ENCODE data around the gene ZNF844. TPM values are rescaled to one million over a fixed set of nuclear protein-coding genes. Genes with fewer than 3 reads are reported as not detected.
A peak's percentile ranks its signal among the peaks of the same experiment; 100 is the strongest.

The ZNF844 gene
- total and polyA plus RNA-seq, 2 donors (not counting 1 experiment from before 2014, with no cell fraction given): 5.9 to 36.4 TPM

DNA sequence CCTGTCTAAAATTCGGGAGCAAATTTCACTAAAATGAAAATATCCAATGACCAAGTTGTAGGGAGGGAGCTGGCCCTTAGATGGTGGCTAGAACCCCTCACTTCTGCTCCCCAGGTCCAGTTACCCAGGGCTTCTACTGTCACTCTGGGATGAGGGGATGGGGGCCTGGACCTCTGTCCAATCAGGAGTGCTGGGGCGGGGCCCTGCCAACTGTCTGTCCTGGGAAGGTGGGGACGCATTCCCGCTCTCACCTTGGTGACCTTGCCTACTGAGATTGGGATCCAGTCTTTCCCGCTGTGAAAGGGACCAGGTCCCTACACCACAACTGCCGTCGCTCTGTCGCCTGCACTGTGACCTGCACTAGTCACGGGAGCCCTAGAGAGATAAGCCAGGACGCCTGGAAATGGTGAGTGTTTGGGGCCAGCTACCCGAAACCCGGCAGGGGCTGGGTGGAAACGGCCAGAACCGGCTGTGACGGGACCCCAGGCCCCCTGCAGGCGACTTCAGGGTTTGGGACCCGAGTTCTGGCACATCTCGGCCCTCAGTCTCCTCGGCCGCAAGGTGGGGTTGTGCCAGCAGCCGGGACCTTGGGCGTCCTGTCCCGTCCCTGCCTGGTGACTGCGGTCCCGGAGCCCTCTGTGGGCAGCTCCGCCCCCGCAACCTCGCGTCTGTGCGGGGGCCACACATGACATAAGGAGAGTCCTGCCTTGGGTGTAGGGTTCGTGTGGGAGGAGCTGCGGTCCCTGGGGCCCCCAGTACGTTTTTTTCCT is 52.9 kb downstream of the ZNF844 start:
- Histone ChIP-seq H3K27me3 (replicated peaks in 1 of 4; ENCODE audit: control extremely low read depth in 1 of 4, control insufficient read depth in 3 of 4, insufficient read depth in 4 of 4, low read length in 3 of 4) (no peaks in the 10 kb centered on the region), H2AFZ (ENCODE audit: insufficient read depth, low read depth, low read length, poor library complexity, severe bottlenecking) (no peak overlapping the region), H3K4me3 (ENCODE audit: control extremely low read depth in 1 of 5, extremely low read depth in 1 of 5, insufficient read depth in 1 of 5, low read depth in 2 of 5, low read length in 4 of 5) (no peak overlapping the region), H3K4me1 (ENCODE audit: control insufficient read depth in 2 of 2, insufficient read depth in 2 of 2, low read length in 2 of 2) (no peaks in the 10 kb centered on the region), H3K9me3 (ENCODE audit: control extremely low read depth in 1 of 3, control insufficient read depth in 2 of 3, insufficient read depth in 1 of 3, low read length in 2 of 3) (peaks cover 0 to 4% (median 0%) of the 10 kb centered on the region in 3 donors), H4K20me1 (ENCODE audit: control insufficient read depth, insufficient read depth, low read length, poor library complexity, severe bottlenecking) (no peaks in the 10 kb centered on the region), H3K27ac (ENCODE audit: low read length in 2 of 2) (no peak overlapping the region), H3K9ac (ENCODE audit: low read length) (no peak overlapping the region), H3K79me2 (ENCODE audit: control insufficient read depth, insufficient read depth, low read length) (no peaks in the 10 kb centered on the region), H3K4me2 (replicated peaks; ENCODE audit: low read depth, low read length, poor library complexity, severe bottlenecking) (no peak overlapping the region), H3K36me3 (replicated peaks in 1 of 2; ENCODE audit: control extremely low read depth in 1 of 2, control insufficient read depth in 1 of 2, extremely low read depth in 1 of 2, insufficient read depth in 2 of 2, low read length in 1 of 2) (no peaks in the 10 kb centered on the region)
- Mint-ChIP-seq H3K4me3 (no peak overlapping the region), H3K27ac (no peak overlapping the region), H3K27me3 (no peaks in the 10 kb centered on the region), H3K4me1 (no peaks in the 10 kb centered on the region), H3K9me3 (ENCODE audit: insufficient read depth) (peaks cover 3% of the 10 kb centered on the region)
- ATAC-seq (ENCODE audit: low read depth): no peak
- ChIA-PET POLR2A (no interaction called here), CTCF (interaction anchor here (0.6 kb wide), 1 partner anchor 86 kb away, joined by 4 read pairs; no protein-coding TSS in a partner anchor)
- no peak for TF ChIP-seq EZH2 (IDR thresholded peaks at IDR 0.05; ENCODE audit: borderline replicate concordance, insufficient read depth, low read depth, low read length, poor library complexity, severe bottlenecking)
- TF ChIP-seq, protein P1, sequence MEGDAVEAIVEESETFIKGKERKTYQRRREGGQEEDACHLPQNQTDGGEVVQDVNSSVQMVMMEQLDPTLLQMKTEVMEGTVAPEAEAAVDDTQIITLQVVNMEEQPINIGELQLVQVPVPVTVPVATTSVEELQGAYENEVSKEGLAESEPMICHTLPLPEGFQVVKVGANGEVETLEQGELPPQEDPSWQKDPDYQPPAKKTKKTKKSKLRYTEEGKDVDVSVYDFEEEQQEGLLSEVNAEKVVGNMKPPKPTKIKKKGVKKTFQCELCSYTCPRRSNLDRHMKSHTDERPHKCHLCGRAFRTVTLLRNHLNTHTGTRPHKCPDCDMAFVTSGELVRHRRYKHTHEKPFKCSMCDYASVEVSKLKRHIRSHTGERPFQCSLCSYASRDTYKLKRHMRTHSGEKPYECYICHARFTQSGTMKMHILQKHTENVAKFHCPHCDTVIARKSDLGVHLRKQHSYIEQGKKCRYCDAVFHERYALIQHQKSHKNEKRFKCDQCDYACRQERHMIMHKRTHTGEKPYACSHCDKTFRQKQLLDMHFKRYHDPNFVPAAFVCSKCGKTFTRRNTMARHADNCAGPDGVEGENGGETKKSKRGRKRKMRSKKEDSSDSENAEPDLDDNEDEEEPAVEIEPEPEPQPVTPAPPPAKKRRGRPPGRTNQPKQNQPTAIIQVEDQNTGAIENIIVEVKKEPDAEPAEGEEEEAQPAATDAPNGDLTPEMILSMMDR (IDR thresholded peaks at IDR 0.05): no peak
- DNase-seq: no peak
- 96% methylated on average over 29 of the region's 33 CpGs for WGBS (ENCODE audit: insufficient coverage)
- intact Hi-C loops (cut with micrococcal nuclease): no loop called here

- ChIA-PET POLR2A (interaction anchor here (0.7 kb wide), 1 partner anchor 790 kb away, joined by 8 read pairs; no protein-coding TSS in a partner anchor), CTCF (interaction anchor here (0.8 to 2.2 kb wide), 9 partner anchors 11 to 244 kb away, joined by 3 to 11 read pairs (median 4); partner anchors contain the start of gene ZNF20)
- Histone ChIP-seq H3K9me3 (ENCODE audit: control extremely low read depth in 1 of 3, control insufficient read depth in 2 of 3, insufficient read depth in 1 of 3, low read length in 2 of 3) (peaks cover 0 to 5% (median 4%) of the 10 kb centered on the region in 3 donors), H4K20me1 (ENCODE audit: control insufficient read depth, insufficient read depth, low read length, poor library complexity, severe bottlenecking) (no peaks in the 10 kb centered on the region), H3K9ac (ENCODE audit: low read length) (no peak overlapping the region), H3K4me3 (ENCODE audit: control extremely low read depth in 1 of 5, extremely low read depth in 1 of 5, insufficient read depth in 1 of 5, low read depth in 2 of 5, low read length in 4 of 5) (no peak overlapping the region), H3K27ac (ENCODE audit: low read length in 2 of 2) (no peak overlapping the region), H3K4me1 (ENCODE audit: control insufficient read depth in 2 of 2, insufficient read depth in 2 of 2, low read length in 2 of 2) (no peaks in the 10 kb centered on the region), H2AFZ (ENCODE audit: insufficient read depth, low read depth, low read length, poor library complexity, severe bottlenecking) (no peak overlapping the region), H3K4me2 (replicated peaks; ENCODE audit: low read depth, low read length, poor library complexity, severe bottlenecking) (no peak overlapping the region), H3K36me3 (replicated peaks in 1 of 2; ENCODE audit: control extremely low read depth in 1 of 2, control insufficient read depth in 1 of 2, extremely low read depth in 1 of 2, insufficient read depth in 2 of 2, low read length in 1 of 2) (no peaks in the 10 kb centered on the region), H3K79me2 (ENCODE audit: control insufficient read depth, insufficient read depth, low read length) (no peaks in the 10 kb centered on the region), H3K27me3 (replicated peaks in 1 of 4; ENCODE audit: control extremely low read depth in 1 of 4, control insufficient read depth in 3 of 4, insufficient read depth in 4 of 4, low read length in 3 of 4) (no peaks in the 10 kb centered on the region)
- WGBS (ENCODE audit: insufficient coverage): no CpG with 5 or more reads among the region's 2 CpGs
- DNase-seq (peak; percentile 37), ATAC-seq (ENCODE audit: low read depth) (no peak)
- Mint-ChIP-seq H3K27me3 (no peaks in the 10 kb centered on the region), H3K4me1 (no peaks in the 10 kb centered on the region), H3K9me3 (ENCODE audit: insufficient read depth) (peaks cover 3% of the 10 kb centered on the region), H3K4me3 (no peak overlapping the region), H3K27ac (no peak overlapping the region)
- TF ChIP-seq EZH2 (IDR thresholded peaks at IDR 0.05; ENCODE audit: borderline replicate concordance, insufficient read depth, low read depth, low read length, poor library complexity, severe bottlenecking): no peak
- TF ChIP-seq, protein P1 (IDR thresholded peaks at IDR 0.05): peak; percentile 61
- intact Hi-C loops (cut with micrococcal nuclease): no loop called here
These were observed 62.2 kb downstream of the ZNF844 start for GRCh38 chr19:12126707-12127106.

Measured in B cell (primary cell).